GM12872 (cell line): ENCODE data around the gene RGS11.

ENCODE experiments used
- CTCF ChIP-seq: IDR thresholded peaks from 3 replicates; pipeline ENCODE4 v1.5.1; 2011; ENCODE audit warnings: low read depth, mild to moderate bottlenecking, low read length, moderate library complexity; ENCODE audit not compliant: insufficient read depth

Gene RGS11

GRCh38 chr16:239948-240277, 35.8 kb downstream of the RGS11 start:
- TF ChIP-seq CTCF = no peak

GRCh38 chr16:234468-235305, 41.1 kb downstream of the RGS11 start, which contains the start of gene FAM234A:
Gene FAM234A (plus strand): TSS chr16:234821. CDS start chr16:254414, 19,593 bp downstream.
- peak; percentile 62 for TF ChIP-seq CTCF

GRCh38 chr16:230949-231348, 44.8 kb downstream of the RGS11 start:
- no peak for TF ChIP-seq CTCF

GRCh38 chr16:229731-230281, 45.9 kb downstream of the RGS11 start:
- no peak for TF ChIP-seq CTCF

- TF ChIP-seq CTCF = no peak
Observed at GRCh38 chr16:228852-229730, 46.7 kb downstream of the RGS11 start, which contains the start of gene LUC7L. Gene LUC7L (minus strand): TSS chr16:229449. CDS start chr16:229339, 110 bp downstream.

GRCh38 chr16:228151-228851, 47.4 kb downstream of the RGS11 start:
- TF ChIP-seq CTCF = no peak
